ENCODE data around the gene VIT.

DNA sequence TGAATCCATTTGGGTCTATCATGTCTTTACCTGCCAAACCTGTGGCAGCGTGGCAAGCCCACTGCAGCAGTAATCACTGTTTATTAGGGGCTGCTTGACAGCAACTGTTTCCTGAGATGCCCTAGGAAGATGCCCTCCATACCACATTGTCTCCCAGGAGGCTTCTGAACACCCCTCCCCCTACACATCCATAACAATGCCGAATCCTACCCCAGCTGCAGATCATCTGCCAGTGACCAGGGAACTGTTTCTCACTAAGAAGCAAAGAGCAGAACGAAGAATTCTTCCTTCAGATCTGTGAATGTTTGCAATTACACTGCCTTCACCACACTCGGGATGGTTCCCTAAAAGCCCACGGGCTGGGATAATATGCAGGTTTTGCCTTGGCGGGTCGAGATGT is 127.8 kb downstream of the VIT start:
- TF ChIP-seq, protein P1, sequence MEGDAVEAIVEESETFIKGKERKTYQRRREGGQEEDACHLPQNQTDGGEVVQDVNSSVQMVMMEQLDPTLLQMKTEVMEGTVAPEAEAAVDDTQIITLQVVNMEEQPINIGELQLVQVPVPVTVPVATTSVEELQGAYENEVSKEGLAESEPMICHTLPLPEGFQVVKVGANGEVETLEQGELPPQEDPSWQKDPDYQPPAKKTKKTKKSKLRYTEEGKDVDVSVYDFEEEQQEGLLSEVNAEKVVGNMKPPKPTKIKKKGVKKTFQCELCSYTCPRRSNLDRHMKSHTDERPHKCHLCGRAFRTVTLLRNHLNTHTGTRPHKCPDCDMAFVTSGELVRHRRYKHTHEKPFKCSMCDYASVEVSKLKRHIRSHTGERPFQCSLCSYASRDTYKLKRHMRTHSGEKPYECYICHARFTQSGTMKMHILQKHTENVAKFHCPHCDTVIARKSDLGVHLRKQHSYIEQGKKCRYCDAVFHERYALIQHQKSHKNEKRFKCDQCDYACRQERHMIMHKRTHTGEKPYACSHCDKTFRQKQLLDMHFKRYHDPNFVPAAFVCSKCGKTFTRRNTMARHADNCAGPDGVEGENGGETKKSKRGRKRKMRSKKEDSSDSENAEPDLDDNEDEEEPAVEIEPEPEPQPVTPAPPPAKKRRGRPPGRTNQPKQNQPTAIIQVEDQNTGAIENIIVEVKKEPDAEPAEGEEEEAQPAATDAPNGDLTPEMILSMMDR (IDR thresholded peaks at IDR 0.05; ENCODE audit: insufficient read depth, low read length) = no peak
- TF ChIP-seq POLR2AphosphoS5 (IDR thresholded peaks at IDR 0.05; ENCODE audit: low read depth) = no peak

Data from HL-60 (cell line).